HCT116 (cell line): ENCODE results near the gene SERINC5.
"Not testable (repeated sequence)": the region's sequence is repeated elsewhere in the genome, so short reads cannot be mapped to it uniquely, and the experiment has no call there.

Source experiments
- CBX3 ChIP-seq: IDR thresholded peaks from 2 replicates; pipeline ENCODE4 v1.6.1; 2012; ENCODE audit warnings: low read depth
- CEBPB ChIP-seq: IDR thresholded peaks from 2 replicates; pipeline ENCODE4 v1.6.1; 2012; ENCODE audit warnings: low read depth
- CTCF ChIP-seq, 3 experiments: fragments of 200-600 bp in 1 of 3; sonication (generic) in 1 of 3; IDR thresholded peaks in 2 of 3; conservative IDR thresholded peaks in 1 of 3; 2 replicates each; pipeline ENCODE4 v1.5.1; 2012 to 2017; ENCODE audit warnings: low read depth in 2 of 3, low read length in 2 of 3, antibody characterized with exemption in 1 of 3, borderline replicate concordance in 1 of 3, control low read depth in 1 of 3, mild to moderate bottlenecking in 1 of 3, mixed read lengths in 1 of 3, mixed run types in 1 of 3, moderate library complexity in 1 of 3; ENCODE audit not compliant: insufficient read depth in 1 of 3
- EZH2 ChIP-seq: fragments of 200-600 bp; sonication (generic); IDR thresholded peaks from 2 replicates; pipeline ENCODE4 v1.6.1; 2017; ENCODE audit warnings: antibody characterized with exemption, mixed run types
- EZH2phosphoT487 ChIP-seq: fragments of 200-600 bp; IDR thresholded peaks from 2 replicates; pipeline ENCODE4 v1.6.1; 2018; ENCODE audit warnings: antibody characterized with exemption, borderline replicate concordance
- FOSL1 ChIP-seq: IDR thresholded peaks from 2 replicates; pipeline ENCODE4 v1.6.1; 2012; ENCODE audit warnings: low read depth
- JUND ChIP-seq: IDR thresholded peaks from 2 replicates; pipeline ENCODE4 v1.6.1; 2012
- MAX ChIP-seq: IDR thresholded peaks from 2 replicates; pipeline ENCODE4 v1.6.1; 2012
- POLR2A ChIP-seq: IDR thresholded peaks from 2 replicates; pipeline ENCODE4 v1.7.0; 2011; ENCODE audit warnings: borderline replicate concordance; ENCODE audit not compliant: insufficient read depth, insufficient read length; ENCODE audit errors: extremely low read depth
- POLR2AphosphoS5 ChIP-seq: IDR thresholded peaks from 2 replicates; pipeline ENCODE4 v1.6.1; 2011; ENCODE audit warnings: mild to moderate bottlenecking, low read depth, low read length, moderate library complexity
- RAD21 ChIP-seq: IDR thresholded peaks from 2 replicates; pipeline ENCODE4 v1.6.1; 2012; ENCODE audit warnings: low read depth, mild to moderate bottlenecking
- SP1 ChIP-seq: IDR thresholded peaks from 2 replicates; pipeline ENCODE4 v1.6.1; 2012; ENCODE audit warnings: low read depth
- SRF ChIP-seq: IDR thresholded peaks from 2 replicates; pipeline ENCODE4 v1.6.1; 2012; ENCODE audit warnings: low read depth
- ZBTB33 ChIP-seq: IDR thresholded peaks from 2 replicates; pipeline ENCODE4 v1.6.1; 2011; ENCODE audit warnings: mild to moderate bottlenecking, low read length, moderate library complexity; ENCODE audit not compliant: insufficient replicate concordance; ENCODE audit errors: extremely low read depth

- not testable (repeated sequence) for TF ChIP-seq POLR2A; FOSL1; POLR2AphosphoS5; SP1; JUND; CTCF (IDR thresholded peaks at IDR 0.05 in 2 of 3, conservative IDR thresholded peaks at IDR 0.05 in 1 of 3; ENCODE audit: borderline replicate concordance in 1 of 3, insufficient read depth in 1 of 3, low read depth in 2 of 3, low read length in 2 of 3); EZH2; RAD21; CBX3; EZH2phosphoT487; ZBTB33; MAX; CEBPB; SRF
Measured at GRCh38 chr5:80154289-80154688, 101.6 kb downstream of the SERINC5 start.
